Epithelial cell of esophagus (primary cell): ENCODE measurements around the gene EGFR.

ENCODE experiments used
- DNase-seq: peaks from one replicate; pipeline ENCODE4 v3.0.0; 2010; ENCODE audit warnings: low read depth
- H3K4me3 ChIP-seq: 2 replicates; pipeline ENCODE4 v1.5.1; 2011; ENCODE audit warnings: mild to moderate bottlenecking, low read length, control low read depth
- CTCF ChIP-seq: IDR thresholded peaks from 2 replicates; pipeline ENCODE4 v1.5.1; 2011; ENCODE audit warnings: low read depth, mild to moderate bottlenecking, low read length, control low read depth, inconsistent platforms; ENCODE audit not compliant: insufficient read depth; ENCODE audit errors: missing control alignments

EGFR gene

GRCh38 chr7:55189878-55190436, 171.1 kb downstream of the EGFR start:
- no peak overlapping the region for H3K4me3 ChIP-seq
- no peak for DNase-seq
- TF ChIP-seq CTCF = no peak

GRCh38 chr7:55190511-55191160, 171.8 kb downstream of the EGFR start:
- TF ChIP-seq CTCF = no peak
- DNase-seq = no peak
- H3K4me3 ChIP-seq = no peak overlapping the region

- no peak for DNase-seq
- H3K4me3 ChIP-seq = no peak overlapping the region
- TF ChIP-seq CTCF = no peak
Measured at GRCh38 chr7:55191161-55191925, 172.5 kb downstream of the EGFR start.

- no peak overlapping the region for H3K4me3 ChIP-seq
- DNase-seq = no peak
- TF ChIP-seq CTCF = no peak
Measured at GRCh38 chr7:55191926-55192692, 173.3 kb downstream of the EGFR start.

- H3K4me3 ChIP-seq = no peak overlapping the region
- DNase-seq = peak; percentile 87
- no peak for TF ChIP-seq CTCF
Measured at GRCh38 chr7:55192723-55193122, 173.9 kb downstream of the EGFR start.

GRCh38 chr7:55193245-55193644, 174.4 kb downstream of the EGFR start:
- no peak for TF ChIP-seq CTCF
- DNase-seq = no peak
- no peak overlapping the region for H3K4me3 ChIP-seq
